ENCODE data around the gene UNC5B. TPM values are rescaled to one million over a fixed set of nuclear protein-coding genes. Genes with fewer than 3 reads are reported as not detected.
A peak's percentile ranks its signal among the peaks of the same experiment; 100 is the strongest.

The UNC5B gene
- total RNA-seq, 6 donors from 2014 or later, result 8.4 to 27.7 (median 20.5) TPM

- ATAC-seq (ENCODE audit: low FRiP score in 2 of 2) (no peak), DNase-seq (no peak)
- peaks cover 0 to 4% (median 2%) of the 10 kb centered on the region in 4 donors for H3K4me1 ChIP-seq
- 52 to 63% methylated on average over 3 of the region's 3 CpGs for WGBS, 2 donors
- H3K4me3 ChIP-seq, result no peak overlapping the region
- no peaks in the 10 kb centered on the region for H3K9me3 ChIP-seq
- no peak overlapping the region for H3K27ac ChIP-seq
- TF ChIP-seq POLR2AphosphoS5 (IDR thresholded peaks at IDR 0.05) (no peak), POLR2A (IDR thresholded peaks at IDR 0.05) (no peak), CTCF (IDR thresholded peaks at IDR 0.05) (no peak), EP300 (IDR thresholded peaks at IDR 0.05) (no peak)
- no peaks in the 10 kb centered on the region for H3K27me3 ChIP-seq
- H3K36me3 ChIP-seq, result no peaks in the 10 kb centered on the region
Measured at GRCh38 chr10:71187600-71187999, 24.8 kb upstream of the UNC5B start.

- no peak for DNase-seq
- H3K4me3 ChIP-seq, result no peak overlapping the region
Measured at GRCh38 chr10:71188201-71188600, 24.2 kb upstream of the UNC5B start.

GRCh38 chr10:71191019-71191418 lies 21.4 kb upstream of the UNC5B start:
- H3K9me3 ChIP-seq, result no peaks in the 10 kb centered on the region
- DNase-seq, result no peak
- no peaks in the 10 kb centered on the region for H3K36me3 ChIP-seq
- no peaks in the 10 kb centered on the region for H3K27me3 ChIP-seq
- H3K4me1 ChIP-seq, result peaks cover 0 to 4% (median 2%) of the 10 kb centered on the region in 4 donors
- H3K4me3 ChIP-seq, result no peak overlapping the region
- no peak for ATAC-seq (ENCODE audit: low FRiP score in 2 of 2)
- TF ChIP-seq EP300 (IDR thresholded peaks at IDR 0.05), result no peak
- TF ChIP-seq POLR2AphosphoS5 (IDR thresholded peaks at IDR 0.05), result no peak
- TF ChIP-seq POLR2A (IDR thresholded peaks at IDR 0.05), result no peak
- no peak for TF ChIP-seq CTCF (IDR thresholded peaks at IDR 0.05)
- no peak overlapping the region for H3K27ac ChIP-seq
- 61 to 68% methylated on average over 3 to 4 of the region's 4 CpGs for WGBS, 2 donors

More at GRCh38 chr10:71188201-71188600, 24.2 kb upstream of the UNC5B start:
- Histone ChIP-seq H3K9me3 (no peaks in the 10 kb centered on the region), H3K27me3 (no peaks in the 10 kb centered on the region), H3K27ac (no peak overlapping the region), H3K4me1 (peaks cover 0 to 4% (median 2%) of the 10 kb centered on the region in 4 donors), H3K36me3 (no peaks in the 10 kb centered on the region)
- TF ChIP-seq POLR2AphosphoS5 (IDR thresholded peaks at IDR 0.05), result no peak
- TF ChIP-seq CTCF (IDR thresholded peaks at IDR 0.05), result no peak
- no peak for TF ChIP-seq POLR2A (IDR thresholded peaks at IDR 0.05)
- no peak for TF ChIP-seq EP300 (IDR thresholded peaks at IDR 0.05)
- no peak for ATAC-seq (ENCODE audit: low FRiP score in 2 of 2)
- 87 to 89% methylated on average over 1 of the region's 1 CpG for WGBS, 2 donors

- Histone ChIP-seq H3K27me3 (no peaks in the 10 kb centered on the region), H3K9me3 (no peaks in the 10 kb centered on the region), H3K27ac (no peak overlapping the region), H3K4me1 (peaks cover 0 to 4% (median 2%) of the 10 kb centered on the region in 4 donors), H3K4me3 (no peak overlapping the region), H3K36me3 (no peaks in the 10 kb centered on the region)
- TF ChIP-seq EP300 (IDR thresholded peaks at IDR 0.05), result no peak
- TF ChIP-seq POLR2AphosphoS5 (IDR thresholded peaks at IDR 0.05), result no peak
- TF ChIP-seq POLR2A (IDR thresholded peaks at IDR 0.05), result no peak
- DNase-seq, result no peak
- peak in 1 of 2 donors; percentile 50 for ATAC-seq (ENCODE audit: low FRiP score in 2 of 2)
- 42 to 48% methylated on average over 12 to 13 of the region's 13 CpGs for WGBS, 2 donors
Measured at GRCh38 chr10:71191551-71192076, 20.8 kb upstream of the UNC5B start.

- peaks cover 0 to 4% (median 2%) of the 10 kb centered on the region in 4 donors for H3K4me1 ChIP-seq
- H3K9me3 ChIP-seq, result peaks cover 5 to 16% (median 16%) of the 10 kb centered on the region in 4 donors
- WGBS, 2 donors, result 85 to 91% methylated on average over 2 to 3 of the region's 3 CpGs
- H3K4me3 ChIP-seq, result no peak overlapping the region
- H3K36me3 ChIP-seq, result no peaks in the 10 kb centered on the region
- no peak for TF ChIP-seq POLR2A (IDR thresholded peaks at IDR 0.05)
- TF ChIP-seq EP300 (IDR thresholded peaks at IDR 0.05), result no peak
- TF ChIP-seq CTCF (IDR thresholded peaks at IDR 0.05), result no peak
- TF ChIP-seq POLR2AphosphoS5 (IDR thresholded peaks at IDR 0.05), result no peak
- no peak overlapping the region for H3K27ac ChIP-seq
- ATAC-seq (ENCODE audit: low FRiP score in 2 of 2) (no peak), DNase-seq (no peak)
- H3K27me3 ChIP-seq, result no peaks in the 10 kb centered on the region
Measured at GRCh38 chr10:71193516-71193915, 18.9 kb upstream of the UNC5B start.

All from upper lobe of left lung (tissue), 6 donors.